HFFc6 (cell line): Measurements from ENCODE around the gene RAD9A. TPM values are rescaled to one million over a fixed set of nuclear protein-coding genes. Genes with fewer than 3 reads are reported as not detected.

Experiments used
- DNase-seq: peaks from one replicate; pipeline ENCODE4 v3.0.0-alpha.2; 2018
- H3K27ac Mint-ChIP-seq: 2 replicates; pipeline ENCODE4 v1.8.0; 2020; ENCODE audit warnings: mild to moderate bottlenecking, mixed read lengths
- H3K27me3 Mint-ChIP-seq: 2 replicates; pipeline ENCODE4 v1.8.0; 2021; ENCODE audit warnings: mild to moderate bottlenecking, moderate library complexity, mixed read lengths; ENCODE audit not compliant: insufficient read depth
- H3K36me3 Mint-ChIP-seq: 2 replicates; pipeline ENCODE4 v1.8.0; 2021; ENCODE audit warnings: low read depth, mixed read lengths
- H3K4me1 Mint-ChIP-seq: 2 replicates; pipeline ENCODE4 v1.8.0; 2020; ENCODE audit warnings: low read depth, mixed read lengths
- H3K4me3 Mint-ChIP-seq: 2 replicates; pipeline ENCODE4 v1.8.0; 2020; ENCODE audit warnings: mild to moderate bottlenecking, moderate library complexity, mixed read lengths
- H3K9me3 Mint-ChIP-seq: 2 replicates; pipeline ENCODE4 v1.8.0; 2020; ENCODE audit warnings: mild to moderate bottlenecking, mixed read lengths
- CTCF ChIP-seq: fragments of 200-600 bp; sonication (generic); IDR thresholded peaks from 2 replicates; pipeline ENCODE4 v1.5.0; 2021; ENCODE audit warnings: antibody characterized with exemption, mild to moderate bottlenecking
- total RNA-seq, 6 experiments: library from RNA; stranded (reverse); fragmentation: NEBNext Ultra II Directional; extraction: Animal tissue kit (Norgen Biotek cat#: 25700); gene quantifications; 2 replicates in 1 of 6; 3 replicates in 5 of 6; pipeline ENCODE4 v1.2.3, GENCODE V29; 2021

Gene RAD9A
- total RNA-seq, 6 experiments from 2014 or later = 7.6 to 10.3 (median 8.8) TPM

GRCh38 chr11:67410984-67411784 is 19.4 kb downstream of the RAD9A start:
- no peak overlapping the region for H3K4me3 Mint-ChIP-seq
- H3K27ac Mint-ChIP-seq = no peak overlapping the region
- H3K4me1 Mint-ChIP-seq = no peaks in the 10 kb centered on the region
- peaks cover 32% of the 10 kb centered on the region for H3K27me3 Mint-ChIP-seq
- H3K36me3 Mint-ChIP-seq = no peaks in the 10 kb centered on the region
- no peaks in the 10 kb centered on the region for H3K9me3 Mint-ChIP-seq
- no peak for DNase-seq
- TF ChIP-seq CTCF = no peak

- Mint-ChIP-seq H3K27me3 (peaks cover 32% of the 10 kb centered on the region), H3K4me1 (no peaks in the 10 kb centered on the region), H3K27ac (no peak overlapping the region), H3K4me3 (no peak overlapping the region), H3K9me3 (no peaks in the 10 kb centered on the region), H3K36me3 (no peaks in the 10 kb centered on the region)
- no peak for DNase-seq
- no peak for TF ChIP-seq CTCF
Measured at GRCh38 chr11:67411785-67412152, 20.0 kb downstream of the RAD9A start.

GRCh38 chr11:67412495-67413179 is 20.9 kb downstream of the RAD9A start:
- H3K9me3 Mint-ChIP-seq = no peaks in the 10 kb centered on the region
- H3K27me3 Mint-ChIP-seq = peaks cover 26% of the 10 kb centered on the region
- H3K36me3 Mint-ChIP-seq = no peaks in the 10 kb centered on the region
- H3K27ac Mint-ChIP-seq = no peak overlapping the region
- no peak for TF ChIP-seq CTCF
- no peaks in the 10 kb centered on the region for H3K4me1 Mint-ChIP-seq
- no peak for DNase-seq
- no peak overlapping the region for H3K4me3 Mint-ChIP-seq

- H3K4me3 Mint-ChIP-seq = no peak overlapping the region
- H3K9me3 Mint-ChIP-seq = no peaks in the 10 kb centered on the region
- no peak for TF ChIP-seq CTCF
- no peak for DNase-seq
- H3K27ac Mint-ChIP-seq = no peak overlapping the region
- H3K36me3 Mint-ChIP-seq = no peaks in the 10 kb centered on the region
- peaks cover 23% of the 10 kb centered on the region for H3K27me3 Mint-ChIP-seq
- H3K4me1 Mint-ChIP-seq = no peaks in the 10 kb centered on the region
Measured at GRCh38 chr11:67413266-67413849, 21.6 kb downstream of the RAD9A start.

- H3K27ac Mint-ChIP-seq = no peak within 1 kb of the TSS
- H3K36me3 Mint-ChIP-seq = no peaks in the 10 kb centered on the region
- DNase-seq = no peak
- no peak within 1 kb of the TSS for H3K4me3 Mint-ChIP-seq
- no peak for TF ChIP-seq CTCF
- no peaks in the 10 kb centered on the region for H3K4me1 Mint-ChIP-seq
- H3K27me3 Mint-ChIP-seq = peaks cover 19% of the 10 kb centered on the region
- H3K9me3 Mint-ChIP-seq = no peaks in the 10 kb centered on the region
Measured at GRCh38 chr11:67415501-67416304, 23.9 kb downstream of the RAD9A start, which contains the start of gene CARNS1. TSS of gene CARNS1 (plus strand) at chr11:67415678. CDS start at chr11:67416200, 522 bp downstream.
